Omental fat pad (tissue), 4 donors: Measurements from ENCODE around the gene CRB1. TPM values are rescaled to one million over a fixed set of nuclear protein-coding genes. Genes with fewer than 3 reads are reported as not detected.

Experiments used
- ATAC-seq: fragments of 150-250 bp; one replicate; pipeline ENCODE4 v1.9.1; 2016; ENCODE audit warnings: mild to moderate bottlenecking, moderate library complexity; ENCODE audit not compliant: low FRiP score
- DNase-seq: peaks from one replicate; pipeline ENCODE4 v3.0.0-alpha.2; 2019; ENCODE audit warnings: low spot score
- CTCF ChIP-seq, 3 donors: fragments of 450-650 bp; IDR thresholded peaks; one replicate each; pipeline ENCODE4 v1.5.1; 2016 to 2017; ENCODE audit warnings: antibody characterized with exemption in 3 of 3, mild to moderate bottlenecking in 3 of 3, moderate library complexity in 2 of 3
- total RNA-seq, 4 donors: library from RNA; depleted of rRNA; stranded (reverse); fragments of >200 nt; gene quantifications; one replicate each; pipeline ENCODE4 v1.1.0, GENCODE V29; 2016

Gene CRB1
- total RNA-seq, 4 donors from 2014 or later, result 0.38 to 2.4 TPM; not detected in 2

- TF ChIP-seq CTCF (IDR thresholded peaks at IDR 0.05), result no peak
- ATAC-seq (no peak), DNase-seq (no peak)
Measured at GRCh38 chr1:197355248-197355995, 87.4 kb downstream of the CRB1 start.

DNA sequence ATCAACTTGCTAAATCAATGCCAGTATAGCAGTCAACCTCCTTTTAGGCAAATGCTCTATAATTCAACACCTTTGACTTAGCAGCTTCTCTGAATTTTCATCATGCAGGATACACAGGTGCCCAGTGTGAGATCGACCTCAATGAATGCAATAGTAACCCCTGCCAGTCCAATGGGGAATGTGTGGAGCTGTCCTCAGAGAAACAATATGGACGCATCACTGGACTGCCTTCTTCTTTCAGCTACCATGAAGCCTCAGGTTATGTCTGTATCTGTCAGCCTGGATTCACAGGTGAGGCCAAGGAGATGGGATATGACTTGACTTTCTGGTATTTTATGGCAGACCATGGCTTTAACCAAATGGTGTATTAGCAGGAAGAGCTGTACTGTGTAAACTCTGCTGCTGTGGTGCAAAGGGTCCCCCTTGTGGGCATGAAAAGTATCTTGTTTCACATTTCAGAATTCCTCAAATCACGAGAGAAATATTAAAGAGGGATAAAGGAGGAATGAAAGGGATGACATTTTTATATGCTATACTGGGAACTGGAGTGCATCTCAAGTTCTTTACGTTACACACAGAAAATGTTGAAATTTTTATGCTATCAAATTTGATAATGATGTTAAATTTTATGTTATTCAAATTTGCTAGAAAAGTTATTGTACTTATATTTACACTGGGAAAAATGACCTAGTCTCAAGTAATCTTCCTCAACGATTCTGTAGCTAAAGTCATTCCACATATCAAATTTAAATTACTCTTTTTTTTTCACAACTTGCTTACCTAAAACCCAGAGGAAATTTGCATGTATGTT is 88.9 kb downstream of the CRB1 start:
- DNase-seq (no peak), ATAC-seq (peak; percentile 68)
- no peak for TF ChIP-seq CTCF (IDR thresholded peaks at IDR 0.05)

GRCh38 chr1:197358959-197359358 is 90.9 kb downstream of the CRB1 start:
- ATAC-seq (no peak), DNase-seq (no peak)
- no peak for TF ChIP-seq CTCF (IDR thresholded peaks at IDR 0.05)

DNA sequence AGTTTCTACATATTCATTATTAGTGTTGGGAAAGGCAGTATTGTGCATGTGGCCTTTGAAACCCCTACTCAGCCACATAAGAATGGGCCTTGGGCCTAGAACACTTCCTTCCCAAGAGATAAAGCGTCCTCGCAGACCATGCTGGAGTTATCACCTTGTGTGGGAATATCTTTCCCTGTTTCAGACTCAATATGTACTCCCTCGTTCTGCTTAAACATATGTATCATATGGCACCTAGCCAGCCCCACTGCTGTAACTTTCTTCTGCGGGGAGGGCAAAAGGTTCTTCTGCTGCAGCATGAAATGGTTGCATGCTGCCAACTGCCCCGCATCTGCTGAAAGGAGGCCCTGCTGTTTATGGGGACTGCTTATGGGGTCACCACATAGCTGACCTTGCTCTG is 92.0 kb downstream of the CRB1 start:
- DNase-seq (no peak), ATAC-seq (no peak)
- no peak for TF ChIP-seq CTCF (IDR thresholded peaks at IDR 0.05)

GRCh38 chr1:197362871-197363270 is 94.8 kb downstream of the CRB1 start:
- DNase-seq, result no peak
- no peak for ATAC-seq
- TF ChIP-seq CTCF (IDR thresholded peaks at IDR 0.05), result no peak

DNA sequence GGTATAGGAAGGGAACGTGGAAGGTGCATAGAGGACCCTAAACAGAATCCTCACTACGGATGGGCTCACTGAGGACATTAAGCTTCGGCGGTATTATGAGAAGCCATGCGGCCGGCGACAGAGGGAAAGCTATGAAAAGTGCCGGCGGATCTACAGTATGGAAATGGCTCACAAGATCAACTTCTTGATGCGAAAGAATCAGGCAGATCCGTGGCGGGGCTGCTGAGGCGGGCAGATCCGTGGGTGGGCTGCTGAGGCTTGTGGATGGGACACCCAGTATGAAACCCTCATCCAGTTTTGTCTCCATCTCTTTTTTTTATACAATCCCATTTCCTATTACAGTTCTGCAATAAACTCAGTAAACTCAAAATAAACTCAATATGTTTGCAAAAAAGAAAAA is 95.8 kb downstream of the CRB1 start:
- ATAC-seq (no peak), DNase-seq (no peak)
- TF ChIP-seq CTCF (IDR thresholded peaks at IDR 0.05), result no peak
